Left ventricle myocardium inferior (tissue), 1 donor: ENCODE results near the gene NUB1. TPM values are rescaled to one million over a fixed set of nuclear protein-coding genes. Genes with fewer than 3 reads are reported as not detected.

Experiments used
- DNase-seq: peaks from one replicate; pipeline ENCODE4 v3.0.0-alpha.2; 2020
- H3K27ac ChIP-seq: fragments of 200-600 bp; replicated peaks from 2 replicates; pipeline ENCODE4 v1.8.0; 2021
- H3K27me3 ChIP-seq: fragments of 200-600 bp; 2 replicates; pipeline ENCODE4 v1.8.0; 2021; ENCODE audit warnings: low read depth
- H3K36me3 ChIP-seq: fragments of 200-600 bp; 2 replicates; pipeline ENCODE4 v1.8.0; 2021
- H3K4me1 ChIP-seq: fragments of 200-600 bp; 2 replicates; pipeline ENCODE4 v1.8.0; 2021
- H3K4me3 ChIP-seq: fragments of 200-600 bp; 2 replicates; pipeline ENCODE4 v1.8.0; 2021; ENCODE audit warnings: mild to moderate bottlenecking, moderate library complexity
- H3K9me3 ChIP-seq: fragments of 200-600 bp; replicated peaks from 2 replicates; pipeline ENCODE4 v1.8.0; 2021
- intact Hi-C: fragments of 100-400 bp; cut with micrococcal nuclease; formaldehyde crosslinking; loops from one replicate; pipeline ENCODE4 v1.11.0; 2022
- total RNA-seq: library from RNA; stranded (reverse); fragmentation: NEBNext Ultra II Directional; extraction: Animal tissue kit (Norgen Biotek cat#: 25700); gene quantifications from one replicate; pipeline ENCODE4 v1.2.1, GENCODE V29; 2021
- TF ChIP-seq, protein P1 (sequence below): fragments of 200-600 bp; IDR thresholded peaks from 2 replicates; pipeline ENCODE4 v1.8.0; 2021; ENCODE audit warnings: antibody characterized with exemption, mild to moderate bottlenecking, borderline replicate concordance
- donor health status: DM: no; HTN: yes; CAD: no; lungs with severe emphysema.

NUB1 gene
- total RNA-seq, 1 donor from 2014 or later, result 39.5 TPM

DNA sequence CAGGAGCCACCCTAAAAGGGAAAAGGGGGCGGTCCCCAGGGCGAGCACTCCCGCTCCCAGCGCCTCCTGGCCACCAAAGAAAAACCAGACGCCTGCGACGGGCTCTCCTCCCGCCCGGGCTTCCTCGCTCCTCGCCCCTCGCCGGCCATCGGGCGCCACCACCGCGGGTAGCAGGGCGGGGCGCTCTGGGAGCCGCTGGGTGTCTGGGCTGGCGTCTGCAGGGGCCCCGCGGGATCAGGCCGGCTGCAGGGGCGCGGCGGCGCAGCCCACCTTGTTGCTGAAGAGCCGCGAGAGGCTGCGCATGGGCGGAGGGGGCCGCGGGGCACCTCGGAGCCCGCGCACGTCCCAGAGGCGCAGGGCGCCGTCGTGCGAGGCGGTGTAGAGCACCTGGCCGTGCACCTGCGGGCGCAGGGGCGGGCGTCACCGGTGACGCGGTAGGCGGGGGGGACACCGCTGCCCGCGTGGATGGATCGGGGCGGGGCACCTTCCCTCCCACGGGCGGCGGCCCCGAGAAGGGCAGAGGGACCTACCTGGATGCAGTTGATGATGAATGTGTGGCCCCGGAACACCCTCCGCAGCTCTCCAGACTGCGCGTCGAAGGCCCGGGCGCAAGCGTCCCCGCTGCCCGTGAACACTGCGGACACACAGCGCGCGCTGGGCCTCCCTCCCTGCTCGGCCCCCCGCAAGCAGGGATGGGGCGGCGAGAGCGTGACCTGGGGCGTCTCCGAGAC is 39.9 kb downstream of the NUB1 start:
- Histone ChIP-seq H3K9me3 (no peaks in the 10 kb centered on the region), H3K27me3 (peaks cover 47% of the 10 kb centered on the region), H3K27ac (no peak overlapping the region), H3K36me3 (peaks cover 23% of the 10 kb centered on the region), H3K4me3 (peak overlapping the region; percentile 61), H3K4me1 (peaks cover 17% of the 10 kb centered on the region)
- TF ChIP-seq, protein P1, sequence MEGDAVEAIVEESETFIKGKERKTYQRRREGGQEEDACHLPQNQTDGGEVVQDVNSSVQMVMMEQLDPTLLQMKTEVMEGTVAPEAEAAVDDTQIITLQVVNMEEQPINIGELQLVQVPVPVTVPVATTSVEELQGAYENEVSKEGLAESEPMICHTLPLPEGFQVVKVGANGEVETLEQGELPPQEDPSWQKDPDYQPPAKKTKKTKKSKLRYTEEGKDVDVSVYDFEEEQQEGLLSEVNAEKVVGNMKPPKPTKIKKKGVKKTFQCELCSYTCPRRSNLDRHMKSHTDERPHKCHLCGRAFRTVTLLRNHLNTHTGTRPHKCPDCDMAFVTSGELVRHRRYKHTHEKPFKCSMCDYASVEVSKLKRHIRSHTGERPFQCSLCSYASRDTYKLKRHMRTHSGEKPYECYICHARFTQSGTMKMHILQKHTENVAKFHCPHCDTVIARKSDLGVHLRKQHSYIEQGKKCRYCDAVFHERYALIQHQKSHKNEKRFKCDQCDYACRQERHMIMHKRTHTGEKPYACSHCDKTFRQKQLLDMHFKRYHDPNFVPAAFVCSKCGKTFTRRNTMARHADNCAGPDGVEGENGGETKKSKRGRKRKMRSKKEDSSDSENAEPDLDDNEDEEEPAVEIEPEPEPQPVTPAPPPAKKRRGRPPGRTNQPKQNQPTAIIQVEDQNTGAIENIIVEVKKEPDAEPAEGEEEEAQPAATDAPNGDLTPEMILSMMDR, result no peak
- intact Hi-C loops, result no loop called here
- DNase-seq, result no peak

DNA sequence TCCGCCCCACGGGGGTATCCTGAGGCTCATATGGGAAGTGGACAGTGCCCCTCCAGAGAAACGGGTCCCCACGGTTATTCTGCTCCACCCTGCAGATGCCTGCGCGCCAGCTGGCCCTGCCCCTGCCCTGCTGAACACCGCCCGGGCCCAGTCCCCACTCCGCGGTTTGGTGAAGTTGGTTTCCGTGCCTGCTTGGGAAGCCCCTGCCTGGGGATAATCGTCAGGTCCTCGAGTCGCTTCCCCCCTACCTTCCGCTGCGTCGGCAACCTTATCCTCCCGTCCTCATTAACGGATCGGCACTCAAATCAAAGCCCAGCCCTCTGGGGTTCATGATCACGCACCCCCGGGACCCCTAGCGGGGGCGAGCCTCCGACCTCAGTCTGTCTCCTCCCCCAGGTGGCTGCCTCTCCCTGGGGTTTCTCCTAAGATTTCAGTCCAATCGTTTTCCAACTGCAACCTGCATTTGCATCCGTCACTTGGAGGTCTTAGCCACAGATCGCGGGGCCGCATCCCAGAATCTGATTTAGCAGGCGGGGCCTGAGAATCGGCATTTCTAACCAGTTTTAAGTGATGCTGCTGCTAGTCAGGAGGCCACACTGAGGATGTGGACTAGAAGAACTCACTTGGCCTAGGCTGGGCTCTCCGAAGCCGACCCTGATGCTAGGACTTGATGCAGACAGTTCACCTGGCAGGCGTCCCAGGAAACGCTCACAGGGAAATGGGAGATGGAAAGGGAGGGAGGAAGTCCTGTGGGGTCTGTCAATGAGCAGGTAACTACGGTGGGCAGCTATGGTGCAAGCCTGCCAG is 40.7 kb downstream of the NUB1 start:
- peaks cover 47% of the 10 kb centered on the region for H3K27me3 ChIP-seq
- no peak overlapping the region for H3K27ac ChIP-seq
- H3K4me1 ChIP-seq, result peaks cover 17% of the 10 kb centered on the region
- TF ChIP-seq, protein P1, result no peak
- DNase-seq, result peak; percentile 14
- intact Hi-C loops, result no loop called here
- peaks cover 15% of the 10 kb centered on the region for H3K36me3 ChIP-seq
- H3K4me3 ChIP-seq, result peak overlapping the region; percentile 61
- H3K9me3 ChIP-seq, result no peaks in the 10 kb centered on the region

DNA sequence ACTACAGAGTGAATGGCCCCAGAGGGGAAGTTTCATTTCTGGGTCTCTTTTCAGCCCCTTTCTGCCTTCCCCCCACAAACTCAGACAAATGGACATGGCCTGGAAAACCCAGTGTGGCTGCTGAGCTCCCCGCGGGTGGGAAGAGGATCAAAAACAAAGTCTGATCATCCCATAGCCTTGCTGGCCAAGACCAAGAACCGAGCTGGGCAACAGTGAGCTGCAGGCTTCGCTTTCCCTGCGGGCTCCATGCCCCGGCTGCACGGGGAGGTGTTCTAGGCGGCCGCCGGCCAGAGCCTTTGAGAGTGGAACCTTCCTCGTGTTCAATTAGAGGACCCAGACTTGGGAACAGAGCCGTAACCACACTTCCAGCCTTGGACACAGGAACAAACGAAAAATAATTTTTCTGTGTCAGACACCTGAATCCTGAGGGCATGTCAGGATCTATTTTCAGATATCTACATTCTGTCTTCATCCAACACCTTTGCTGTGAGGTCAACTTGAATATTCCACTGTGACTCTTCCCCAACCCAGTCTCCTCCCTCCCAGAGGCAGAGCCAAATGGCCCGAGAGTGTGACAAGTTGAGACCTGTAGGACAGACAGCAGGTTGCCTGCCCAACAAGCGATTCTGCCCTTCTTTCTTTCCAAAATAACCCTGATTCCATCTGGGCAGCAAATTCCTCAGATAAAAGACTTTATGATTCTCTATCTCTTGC is 42.2 kb downstream of the NUB1 start:
- Histone ChIP-seq H3K4me3 (no peak overlapping the region), H3K9me3 (no peaks in the 10 kb centered on the region), H3K4me1 (peaks cover 17% of the 10 kb centered on the region), H3K36me3 (peaks cover 1% of the 10 kb centered on the region), H3K27me3 (peaks cover 47% of the 10 kb centered on the region), H3K27ac (no peak overlapping the region)
- intact Hi-C loops, result no loop called here
- no peak for DNase-seq
- TF ChIP-seq, protein P1, result no peak

DNA sequence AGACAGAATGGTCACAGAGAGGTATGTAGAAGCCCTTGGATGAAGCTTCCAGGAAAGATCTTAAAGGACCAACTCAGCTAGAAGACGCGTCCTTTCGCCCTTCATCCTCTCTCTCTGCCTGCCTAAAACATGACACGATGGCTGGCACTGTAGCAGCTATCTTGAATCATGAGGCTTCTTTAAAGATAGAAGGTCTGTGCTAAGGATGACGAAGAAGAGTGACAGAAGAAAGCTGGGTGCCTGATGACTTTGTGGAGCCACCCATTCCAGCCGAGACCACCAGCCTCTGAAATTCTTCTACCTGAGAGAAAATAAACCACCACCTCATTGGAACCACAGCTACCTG is 42.7 kb downstream of the NUB1 start:
- intact Hi-C loops, result no loop called here

More for the DNA sequence above, 42.7 kb downstream of the NUB1 start:
- H3K27me3 ChIP-seq, result peaks cover 47% of the 10 kb centered on the region
- H3K9me3 ChIP-seq, result no peaks in the 10 kb centered on the region
- H3K4me3 ChIP-seq, result no peak overlapping the region
- no peak overlapping the region for H3K27ac ChIP-seq
- H3K36me3 ChIP-seq, result no peaks in the 10 kb centered on the region
- DNase-seq, result no peak
- H3K4me1 ChIP-seq, result peaks cover 17% of the 10 kb centered on the region
- TF ChIP-seq, protein P1, result no peak
